Stimulated activated CD8-positive, alpha-beta memory T cell treated with anti-CD3 and anti-CD28 coated beads, Interleukin-15, amount 100 ng/mL, for 1 hour (primary cell): ENCODE data around the gene ABCG1.
A peak's percentile ranks its signal among the peaks of the same experiment; 100 is the strongest.

Experiments used
- DNase-seq: peaks from one replicate; pipeline ENCODE4 v3.0.0-alpha.2; 2020; ENCODE audit warnings: low read depth

ABCG1 gene

DNA sequence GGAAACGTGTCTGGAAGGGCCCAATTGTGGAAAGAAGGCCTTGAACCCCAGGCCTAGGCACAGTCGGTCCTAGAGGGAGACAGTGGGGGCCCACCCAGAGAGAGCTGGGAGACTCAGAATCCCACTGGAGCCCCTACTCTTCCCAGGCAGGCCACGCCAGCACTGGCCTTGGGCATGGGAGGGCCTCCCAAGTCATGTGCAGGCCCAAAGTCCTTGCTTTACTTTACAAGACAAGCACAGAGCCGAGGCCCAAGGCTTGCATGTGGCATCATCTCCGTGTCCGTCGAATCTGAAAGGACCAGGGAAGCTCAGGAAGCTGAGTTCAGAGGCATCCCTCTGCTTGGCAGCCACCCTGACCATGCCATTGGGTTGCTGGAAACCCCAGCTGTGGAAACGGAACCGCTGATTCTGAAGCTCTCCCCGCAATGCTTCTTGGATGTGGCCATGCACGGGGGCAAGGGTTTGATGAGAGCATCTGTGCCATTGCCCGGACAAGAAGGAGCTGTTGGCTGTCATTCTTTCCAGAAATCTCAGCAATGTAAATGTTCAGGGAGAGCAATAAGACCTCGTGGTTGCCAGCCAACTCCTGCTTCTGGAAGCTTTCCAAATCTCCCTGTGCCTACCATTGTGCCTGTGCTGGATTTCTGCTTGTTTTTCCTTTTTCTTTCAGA lies 32.8 kb downstream of the ABCG1 start:
- DNase-seq = no peak

GRCh38 chr21:42252325-42252654 lies 33.4 kb downstream of the ABCG1 start:
- no peak for DNase-seq

DNA sequence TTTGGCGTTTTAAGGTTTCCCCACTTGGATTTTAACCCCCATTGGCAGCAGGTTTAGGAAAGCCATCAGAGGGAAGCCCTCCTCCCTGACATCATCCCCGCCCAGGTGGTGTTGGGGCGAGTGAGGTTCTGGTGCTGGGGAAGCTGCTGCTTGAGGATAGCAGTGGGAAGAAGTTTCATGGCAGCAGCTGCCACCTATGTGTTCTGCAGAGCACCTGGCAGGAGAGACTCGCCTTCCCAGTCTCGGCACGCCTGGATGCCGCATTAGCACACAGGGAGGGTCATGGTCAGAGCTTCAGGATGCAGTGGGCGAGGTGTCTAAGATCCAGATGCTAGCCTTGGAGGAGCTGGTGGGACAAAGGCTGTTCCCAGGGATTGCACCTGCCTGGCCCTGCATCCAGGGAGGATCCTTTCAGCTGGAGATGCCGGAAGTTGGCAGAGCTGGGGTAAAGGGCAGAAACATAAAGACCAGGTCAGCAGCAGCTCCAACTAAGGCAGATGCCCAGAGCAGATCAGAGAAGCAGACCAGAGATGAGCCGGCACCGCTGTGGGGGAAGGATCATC lies 33.9 kb downstream of the ABCG1 start:
- no peak for DNase-seq

- DNase-seq = no peak
These were observed 34.5 kb downstream of the ABCG1 start for GRCh38 chr21:42253466-42253865.

GRCh38 chr21:42254083-42254482 lies 35.1 kb downstream of the ABCG1 start:
- no peak for DNase-seq

DNA sequence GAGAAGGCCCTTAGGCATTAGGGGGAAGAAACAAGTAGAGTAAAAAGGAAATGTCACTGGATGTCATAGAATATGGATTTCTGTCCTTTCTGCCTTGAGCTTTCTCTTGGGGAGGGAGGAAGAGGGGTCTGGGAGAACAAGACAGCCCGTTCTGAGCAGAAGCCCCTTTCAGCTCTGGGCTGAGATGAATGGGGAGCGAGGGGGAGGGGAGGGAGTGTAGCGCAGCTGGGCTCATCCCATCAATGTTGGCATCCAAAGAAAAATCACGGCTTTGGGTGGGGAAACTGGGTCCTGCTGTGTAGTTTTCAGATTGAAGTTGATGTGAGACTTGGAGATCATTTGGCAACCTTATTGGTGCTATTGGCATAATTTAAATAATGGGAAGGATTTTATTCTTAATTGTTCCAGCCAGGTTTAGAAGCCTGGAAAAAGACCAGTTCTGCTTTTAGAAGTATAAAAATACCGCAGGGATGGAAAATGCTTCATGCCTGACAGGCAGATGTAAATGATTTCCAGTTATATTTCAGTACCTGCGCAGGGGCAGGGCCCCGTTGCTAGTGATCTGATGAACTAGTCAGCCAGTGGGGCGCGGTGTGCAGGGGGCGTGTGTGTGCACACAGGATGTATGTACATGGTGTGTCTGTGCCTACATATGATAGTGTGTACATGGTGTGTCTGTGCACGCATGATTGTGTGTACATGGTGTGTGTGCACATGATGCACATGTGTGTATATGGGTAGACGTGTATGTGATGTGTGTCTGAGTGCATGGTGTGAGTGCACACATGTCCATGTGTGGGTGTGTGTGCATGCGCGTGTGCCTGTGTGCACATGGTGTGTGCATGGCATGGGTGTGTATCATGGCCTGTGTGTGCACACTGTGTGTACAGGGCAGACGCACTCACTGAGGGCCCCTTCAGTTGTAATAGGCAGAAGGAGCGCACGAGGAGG lies 36.0 kb downstream of the ABCG1 start:
- DNase-seq = no peak

- no peak for DNase-seq
These were observed 36.9 kb downstream of the ABCG1 start for GRCh38 chr21:42255825-42256224.

GRCh38 chr21:42256316-42256715 lies 37.4 kb downstream of the ABCG1 start:
- DNase-seq = no peak

GRCh38 chr21:42257091-42257765 lies 38.3 kb downstream of the ABCG1 start:
- DNase-seq = no peak

- DNase-seq = peak; percentile 77
These were observed 39.4 kb downstream of the ABCG1 start for GRCh38 chr21:42258150-42258884.

DNA sequence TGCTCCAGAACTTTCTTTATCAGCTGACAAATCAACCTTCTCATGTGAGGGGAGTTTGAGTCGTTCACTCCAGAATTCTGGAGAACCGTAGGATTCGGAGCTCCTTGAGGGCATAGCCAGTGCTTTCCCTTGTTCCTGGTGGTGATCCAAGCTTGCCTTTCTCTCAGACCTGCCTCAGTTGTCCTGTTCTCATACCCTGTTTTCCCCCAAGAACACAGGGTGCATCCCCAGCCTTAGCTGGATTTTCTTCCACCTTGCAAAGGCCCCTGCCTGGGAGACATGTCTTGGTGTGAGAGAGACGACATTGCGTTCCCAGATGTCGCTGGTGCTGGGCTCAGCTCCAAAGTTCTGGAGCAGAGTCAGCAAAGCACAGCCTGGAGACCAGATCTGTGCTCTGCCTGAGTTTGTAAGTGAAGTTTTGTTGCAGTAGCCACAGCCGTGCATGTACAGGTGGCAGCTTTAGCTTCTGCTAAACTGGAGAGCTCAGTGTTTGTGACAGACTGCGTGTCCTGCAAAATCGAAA lies 40.0 kb downstream of the ABCG1 start:
- no peak for DNase-seq

- DNase-seq = no peak
These were observed 41.2 kb downstream of the ABCG1 start for GRCh38 chr21:42260121-42260520.

DNA sequence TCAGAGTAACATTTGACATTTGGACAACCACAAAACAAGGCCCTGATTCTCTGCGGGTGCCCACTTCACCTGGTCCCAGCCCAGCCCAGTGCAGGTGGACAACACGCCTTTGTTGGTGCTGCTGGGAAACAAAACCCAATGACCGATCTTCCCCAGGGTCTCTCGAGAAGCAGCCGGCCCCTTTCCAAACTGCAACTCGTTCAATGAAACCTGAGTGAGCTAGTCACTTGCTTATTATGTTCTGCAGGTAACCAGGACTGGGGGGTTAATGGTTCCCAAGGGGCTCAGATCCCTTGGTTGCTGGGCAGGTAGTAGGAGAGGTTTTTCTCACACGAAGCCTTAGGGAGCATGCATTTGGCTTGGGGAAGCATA lies 42.9 kb downstream of the ABCG1 start:
- no peak for DNase-seq

DNA sequence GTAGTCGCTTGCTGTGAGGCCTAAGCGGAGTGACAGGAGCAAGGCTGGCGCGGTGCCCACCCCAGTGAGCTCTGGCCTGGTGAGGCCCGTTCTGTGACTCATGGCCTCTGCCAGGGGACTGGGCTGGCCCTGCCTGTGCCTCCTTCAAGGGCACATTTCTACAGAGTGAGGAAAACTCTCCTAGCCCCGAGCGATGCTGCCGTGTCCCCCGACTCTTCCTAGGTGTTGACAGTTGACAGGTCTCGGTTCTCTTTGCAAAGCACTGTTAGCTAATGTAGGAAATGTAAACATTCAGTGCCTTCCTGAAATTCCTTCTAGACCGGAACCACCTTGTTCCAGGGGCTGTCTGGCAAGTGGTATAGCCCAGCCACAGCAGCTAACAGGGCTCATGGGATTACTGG lies 43.9 kb downstream of the ABCG1 start:
- no peak for DNase-seq

- DNase-seq = no peak
These were observed 44.7 kb downstream of the ABCG1 start for GRCh38 chr21:42263591-42264131.

DNA sequence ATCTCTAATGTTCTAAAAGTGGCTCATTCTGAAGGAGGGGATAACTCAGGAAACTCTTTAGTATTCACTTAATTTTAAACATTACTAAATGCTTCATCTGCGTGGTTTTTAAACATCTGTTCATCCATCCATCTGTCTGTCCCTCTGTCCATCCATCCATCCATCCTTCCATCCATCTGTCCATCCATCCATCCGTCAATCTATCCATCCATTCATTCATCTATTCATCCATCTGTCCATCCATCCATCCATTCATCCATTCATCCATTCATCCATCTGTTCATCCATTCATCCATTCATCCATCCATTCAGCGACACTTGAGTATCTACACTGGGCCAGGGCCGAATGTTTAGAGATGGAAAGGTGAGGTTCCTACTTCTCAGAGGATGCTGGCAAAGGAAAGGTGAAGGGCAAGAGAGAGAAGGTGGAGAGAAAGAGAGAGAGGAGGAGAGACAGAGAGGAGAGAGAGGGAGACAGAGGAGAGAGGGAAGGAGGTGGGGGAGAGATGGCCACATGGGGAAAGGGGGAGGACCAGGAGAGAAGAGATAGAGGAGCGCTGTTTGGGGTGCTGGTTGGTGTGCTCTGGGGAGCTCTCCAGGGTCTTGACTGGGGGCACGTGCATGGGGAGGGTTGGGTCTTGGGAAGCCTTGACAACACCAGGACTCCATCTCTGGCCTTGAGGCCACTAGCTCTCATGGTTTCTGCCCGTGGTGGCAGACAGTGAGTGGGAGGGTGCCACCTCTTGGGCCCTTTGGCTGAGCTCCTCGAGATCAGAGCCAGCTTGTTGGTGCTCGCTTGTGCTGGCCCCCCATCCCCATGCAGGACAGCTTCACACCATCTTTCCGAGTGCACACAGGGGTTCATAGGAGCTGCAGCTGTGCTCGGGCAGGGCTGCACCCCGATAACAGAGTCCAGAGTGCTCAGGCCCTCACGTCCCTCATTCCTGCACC lies 45.6 kb downstream of the ABCG1 start:
- no peak for DNase-seq

- no peak for DNase-seq
These were observed 46.4 kb downstream of the ABCG1 start for GRCh38 chr21:42265231-42265812.

DNA sequence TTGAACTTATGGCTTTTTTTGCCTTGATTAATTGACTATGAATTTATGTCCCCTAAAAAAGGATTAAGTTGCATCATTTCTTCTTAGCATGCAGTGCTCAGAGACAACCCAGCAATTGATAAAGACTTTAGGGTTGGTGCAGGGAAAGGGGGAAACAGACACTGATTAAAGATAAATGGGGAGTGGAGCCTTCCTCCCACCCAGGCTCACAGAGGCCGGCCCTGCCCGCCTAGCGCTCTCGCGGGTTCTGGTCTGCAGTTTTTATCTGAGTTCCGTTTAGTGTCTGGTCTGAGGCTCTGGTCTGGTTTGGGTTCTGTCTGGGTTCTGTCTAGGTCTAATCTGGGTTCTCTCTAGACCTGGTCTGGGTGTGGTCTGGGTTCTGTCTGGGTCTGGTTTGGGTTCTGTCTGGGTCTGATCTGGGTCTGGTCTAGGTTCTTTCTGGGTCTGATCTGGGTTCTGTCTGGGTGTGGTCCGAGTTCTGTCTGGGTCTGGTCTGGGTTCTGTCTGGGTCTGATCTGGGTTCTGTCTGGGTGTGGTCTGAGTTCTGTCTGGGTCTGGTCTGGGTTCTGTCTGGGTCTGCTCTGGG lies 48.1 kb downstream of the ABCG1 start:
- DNase-seq = no peak

- DNase-seq = no peak
These were observed 50.4 kb downstream of the ABCG1 start for GRCh38 chr21:42269386-42269785.

DNA sequence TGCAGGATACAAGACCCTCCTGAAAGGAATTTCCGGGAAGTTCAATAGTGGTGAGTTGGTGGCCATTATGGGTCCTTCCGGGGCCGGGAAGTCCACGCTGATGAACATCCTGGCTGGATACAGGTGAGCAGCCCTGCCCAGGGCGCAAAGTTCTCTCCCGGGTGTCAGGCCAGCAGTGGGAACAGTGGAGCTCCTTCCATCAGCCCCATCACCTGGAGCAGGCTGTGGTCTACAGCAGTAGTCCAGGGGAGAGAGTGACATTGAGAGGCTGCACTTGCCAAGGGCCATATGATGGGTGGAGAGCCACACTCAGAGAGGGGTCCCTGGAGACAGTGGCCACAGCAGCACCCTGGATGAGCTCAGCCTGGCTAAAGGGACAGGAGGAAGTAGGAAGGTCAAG lies 52.1 kb downstream of the ABCG1 start:
- DNase-seq = no peak
